WTC11 (cell line): ENCODE measurements around the gene ARHGAP10. TPM values are rescaled to one million over a fixed set of nuclear protein-coding genes. Genes with fewer than 3 reads are reported as not detected.
A peak's percentile ranks its signal among the peaks of the same experiment; 100 is the strongest.

Experiments
- ATAC-seq: fragments of 200-7000 bp; cut with Tn5 transposase; 2 replicates; pipeline ENCODE4 v1.10.0; 2021; ENCODE audit warnings: mild to moderate bottlenecking, moderate library complexity
- CTCF ChIA-PET: fragments of 300-600 bp; sonication (Branson Sonifier 250); formaldehyde crosslinking; loops from one replicate; lab custom pipeline; 2021; ENCODE audit warnings: antibody characterized with exemption; lab: Charles Lee
- POLR2A ChIA-PET: fragments of 350-600 bp; sonication (Branson Sonifier 250); formaldehyde crosslinking; loops from one replicate; lab custom pipeline; 2021; ENCODE audit warnings: antibody characterized with exemption; lab: Charles Lee
- DNase-seq: peaks from one replicate; pipeline ENCODE4 v3.0.0; 2021; ENCODE audit warnings: low spot score
- H3K27ac Mint-ChIP-seq: 2 replicates; pipeline ENCODE4 v1.8.0; 2021; ENCODE audit warnings: mixed read lengths
- H3K27me3 Mint-ChIP-seq: 2 replicates; pipeline ENCODE4 v1.8.0; 2021; ENCODE audit warnings: low read depth, mild to moderate bottlenecking, moderate library complexity, mixed read lengths
- H3K36me3 Mint-ChIP-seq: 2 replicates; pipeline ENCODE4 v1.8.0; 2021; ENCODE audit warnings: mixed read lengths
- H3K4me1 Mint-ChIP-seq: 2 replicates; pipeline ENCODE4 v1.8.0; 2022; ENCODE audit warnings: mixed read lengths
- H3K4me3 Mint-ChIP-seq: 2 replicates; pipeline ENCODE4 v1.8.0; 2021; ENCODE audit warnings: mild to moderate bottlenecking, moderate library complexity, mixed read lengths
- H3K9me3 Mint-ChIP-seq: 2 replicates; pipeline ENCODE4 v1.8.0; 2021; ENCODE audit warnings: mixed read lengths
- E2F5 ChIP-seq: sonication (generic); formaldehyde crosslinking; IDR thresholded peaks from 2 replicates; pipeline ENCODE4 v1.8.1; 2022; ENCODE audit warnings: mild to moderate bottlenecking, moderate library complexity, missing genetic modification reagents
- ELF4 ChIP-seq: sonication (generic); formaldehyde crosslinking; IDR thresholded peaks from 2 replicates; pipeline ENCODE4 v1.8.1; 2022; ENCODE audit warnings: low read depth, mild to moderate bottlenecking, moderate library complexity, missing genetic modification reagents
- ESRRA ChIP-seq: sonication (generic); formaldehyde crosslinking; IDR thresholded peaks from 2 replicates; pipeline ENCODE4 v1.8.1; 2022; ENCODE audit warnings: mild to moderate bottlenecking, missing genetic modification reagents, borderline replicate concordance
- ETV6 ChIP-seq: sonication (generic); formaldehyde crosslinking; IDR thresholded peaks from 2 replicates; pipeline ENCODE4 v1.8.1; 2022; ENCODE audit warnings: mild to moderate bottlenecking, missing genetic modification reagents
- FOXK1 ChIP-seq: sonication (generic); formaldehyde crosslinking; IDR thresholded peaks from 2 replicates; pipeline ENCODE4 v1.8.0; 2022; ENCODE audit warnings: mild to moderate bottlenecking, moderate library complexity, missing genetic modification reagents
- FOXP1 ChIP-seq: sonication (generic); formaldehyde crosslinking; IDR thresholded peaks from 2 replicates; pipeline ENCODE4 v1.8.0; 2022; ENCODE audit warnings: missing genetic modification reagents, mild to moderate bottlenecking, moderate library complexity, borderline replicate concordance
- GTF2I ChIP-seq: fragments of 250-450 bp; sonication (Bioruptor Pico); conservative IDR thresholded peaks from 2 replicates; pipeline ENCODE4 v1.4.0; 2021; ENCODE audit warnings: mild to moderate bottlenecking
- HMGA2 ChIP-seq: fragments of 250-450 bp; sonication (Bioruptor Pico); IDR thresholded peaks from 2 replicates; pipeline ENCODE4 v1.4.0; 2021; ENCODE audit warnings: mild to moderate bottlenecking, moderate library complexity
- IRF1 ChIP-seq: sonication (generic); formaldehyde crosslinking; IDR thresholded peaks from 2 replicates; pipeline ENCODE4 v1.8.0; 2023; ENCODE audit warnings: missing genetic modification reagents
- JUN ChIP-seq: sonication (generic); formaldehyde crosslinking; IDR thresholded peaks from 2 replicates; pipeline ENCODE4 v1.8.0; 2023; ENCODE audit warnings: mild to moderate bottlenecking, missing genetic modification reagents
- MXD4 ChIP-seq: fragments of 250-450 bp; sonication (Bioruptor Pico); IDR thresholded peaks from 2 replicates; pipeline ENCODE4 v1.8.0; 2021; ENCODE audit warnings: mild to moderate bottlenecking, moderate library complexity, borderline replicate concordance
- MYBL2 ChIP-seq: sonication (generic); formaldehyde crosslinking; IDR thresholded peaks from 2 replicates; pipeline ENCODE4 v1.8.1; 2023; ENCODE audit warnings: mild to moderate bottlenecking, moderate library complexity, missing genetic modification reagents
- NFE2L1 ChIP-seq: sonication (generic); formaldehyde crosslinking; IDR thresholded peaks from 2 replicates; pipeline ENCODE4 v1.8.1; 2023; ENCODE audit warnings: missing genetic modification reagents
- NR3C1 ChIP-seq: sonication (generic); formaldehyde crosslinking; conservative IDR thresholded peaks from 2 replicates; pipeline ENCODE4 v1.8.1; 2023; ENCODE audit warnings: low read depth, mild to moderate bottlenecking, missing genetic modification reagents
- OVOL2 ChIP-seq: fragments of 250-450 bp; sonication (Bioruptor Pico); IDR thresholded peaks from 2 replicates; pipeline ENCODE4 v1.9.0; 2021; ENCODE audit warnings: mild to moderate bottlenecking, borderline replicate concordance
- PRRX2 ChIP-seq: fragments of 250-450 bp; sonication (Bioruptor Pico); IDR thresholded peaks from 2 replicates; pipeline ENCODE4 v1.8.0; 2021; ENCODE audit warnings: mild to moderate bottlenecking
- SMAD3 ChIP-seq: sonication (generic); formaldehyde crosslinking; IDR thresholded peaks from 2 replicates; pipeline ENCODE4 v1.8.0; 2022; ENCODE audit warnings: missing genetic modification reagents, mild to moderate bottlenecking, borderline replicate concordance
- SP1 ChIP-seq: sonication (generic); formaldehyde crosslinking; conservative IDR thresholded peaks from 2 replicates; pipeline ENCODE4 v1.8.1; 2022; ENCODE audit warnings: missing genetic modification reagents
- ZBTB21 ChIP-seq: sonication (generic); formaldehyde crosslinking; IDR thresholded peaks from 2 replicates; pipeline ENCODE4 v1.8.1; 2023; ENCODE audit warnings: mild to moderate bottlenecking, missing genetic modification reagents, borderline replicate concordance
- ZNF425 ChIP-seq: fragments of 250-450 bp; sonication (Bioruptor Pico); conservative IDR thresholded peaks from 2 replicates; pipeline ENCODE4 v1.9.0; 2021; ENCODE audit warnings: mild to moderate bottlenecking
- total RNA-seq: library from RNA; stranded (reverse); gene quantifications from 3 replicates; pipeline ENCODE4 v1.2.3, GENCODE V29; 2021
- TF ChIP-seq, protein P1 (sequence below): fragments of 250-450 bp; sonication (Bioruptor Pico); IDR thresholded peaks from 2 replicates; pipeline ENCODE4 v1.9.0; 2021; ENCODE audit warnings: mild to moderate bottlenecking
- TF ChIP-seq, protein P2 (sequence below): sonication (generic); formaldehyde crosslinking; IDR thresholded peaks from 2 replicates; pipeline ENCODE4 v1.8.0; 2022; ENCODE audit warnings: mild to moderate bottlenecking, missing genetic modification reagents
- TF ChIP-seq, protein P3 (sequence below): sonication (generic); formaldehyde crosslinking; IDR thresholded peaks from 2 replicates; pipeline ENCODE4 v1.8.1; 2023; ENCODE audit warnings: mild to moderate bottlenecking, missing genetic modification reagents

The ARHGAP10 gene
- total RNA-seq, 1 experiment from 2014 or later = 9.6 TPM

GRCh38 chr4:147733716-147734344, 1.9 kb downstream of the ARHGAP10 start:
- Mint-ChIP-seq H3K4me3 (peak overlapping the region; percentile 84), H3K27ac (no peak overlapping the region; the same call in 1 of the 2 replicates), H3K4me1 (peaks cover 60% of the 10 kb centered on the region), H3K9me3 (no peaks in the 10 kb centered on the region), H3K27me3 (peaks cover 55% of the 10 kb centered on the region), H3K36me3 (no peaks in the 10 kb centered on the region)
- ChIA-PET CTCF (interaction anchor here (1.3 kb wide), 1 partner anchor 133 kb away, joined by 6 read pairs; no protein-coding TSS in a partner anchor), POLR2A (no interaction called here)
- TF ChIP-seq, protein P1, sequence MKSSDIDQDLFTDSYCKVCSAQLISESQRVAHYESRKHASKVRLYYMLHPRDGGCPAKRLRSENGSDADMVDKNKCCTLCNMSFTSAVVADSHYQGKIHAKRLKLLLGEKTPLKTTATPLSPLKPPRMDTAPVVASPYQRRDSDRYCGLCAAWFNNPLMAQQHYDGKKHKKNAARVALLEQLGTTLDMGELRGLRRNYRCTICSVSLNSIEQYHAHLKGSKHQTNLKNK (CRISPR knock-in tag) = no peak
- TF ChIP-seq SMAD3 (CRISPR knock-in tag) = no peak
- no peak for TF ChIP-seq SP1 (CRISPR knock-in tag)
- TF ChIP-seq, protein P2, sequence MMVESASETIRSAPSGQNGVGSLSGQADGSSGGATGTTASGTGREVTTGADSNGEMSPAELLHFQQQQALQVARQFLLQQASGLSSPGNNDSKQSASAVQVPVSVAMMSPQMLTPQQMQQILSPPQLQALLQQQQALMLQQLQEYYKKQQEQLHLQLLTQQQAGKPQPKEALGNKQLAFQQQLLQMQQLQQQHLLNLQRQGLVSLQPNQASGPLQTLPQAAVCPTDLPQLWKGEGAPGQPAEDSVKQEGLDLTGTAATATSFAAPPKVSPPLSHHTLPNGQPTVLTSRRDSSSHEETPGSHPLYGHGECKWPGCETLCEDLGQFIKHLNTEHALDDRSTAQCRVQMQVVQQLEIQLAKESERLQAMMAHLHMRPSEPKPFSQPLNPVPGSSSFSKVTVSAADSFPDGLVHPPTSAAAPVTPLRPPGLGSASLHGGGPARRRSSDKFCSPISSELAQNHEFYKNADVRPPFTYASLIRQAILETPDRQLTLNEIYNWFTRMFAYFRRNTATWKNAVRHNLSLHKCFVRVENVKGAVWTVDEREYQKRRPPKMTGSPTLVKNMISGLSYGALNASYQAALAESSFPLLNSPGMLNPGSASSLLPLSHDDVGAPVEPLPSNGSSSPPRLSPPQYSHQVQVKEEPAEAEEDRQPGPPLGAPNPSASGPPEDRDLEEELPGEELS (CRISPR knock-in tag) = no peak
- TF ChIP-seq ELF4 (CRISPR knock-in tag) = no peak
- no peak for TF ChIP-seq NR3C1 (CRISPR knock-in tag)
- TF ChIP-seq HMGA2 (CRISPR knock-in tag) = no peak
- TF ChIP-seq OVOL2 (CRISPR knock-in tag) = no peak
- TF ChIP-seq ESRRA (CRISPR knock-in tag) = no peak
- no peak for TF ChIP-seq IRF1 (CRISPR knock-in tag)
- no peak for TF ChIP-seq MXD4 (CRISPR knock-in tag)
- no peak for TF ChIP-seq GTF2I (CRISPR knock-in tag)
- no peak for TF ChIP-seq ZNF425
- TF ChIP-seq PRRX2 = no peak
- no peak for TF ChIP-seq FOXK1
- no peak for DNase-seq
- peak; percentile 1; the same call in 1 of the 2 replicates for ATAC-seq

DNA sequence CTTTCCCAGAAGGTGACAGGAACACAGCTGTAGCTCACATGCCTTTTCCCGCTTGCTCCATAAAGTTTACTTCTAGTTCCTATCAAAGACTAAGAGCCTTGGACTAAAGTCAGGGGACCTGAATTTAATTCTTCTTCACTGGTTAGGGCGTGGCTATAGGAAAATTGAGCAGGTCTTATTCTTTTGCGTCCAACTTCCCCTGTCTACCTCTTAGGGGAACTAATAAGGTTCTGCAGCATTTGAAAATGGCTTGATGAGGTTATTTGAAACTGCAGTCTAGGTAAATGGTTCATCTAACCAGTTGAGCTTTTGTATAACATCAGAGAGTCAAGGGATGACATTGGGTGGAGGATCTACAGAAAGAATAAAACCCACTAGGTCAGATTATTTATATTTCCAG, 2.6 kb downstream of the ARHGAP10 start:
- H3K27ac Mint-ChIP-seq = no peak overlapping the region
- H3K4me3 Mint-ChIP-seq = no peak overlapping the region
- peaks cover 64% of the 10 kb centered on the region for H3K4me1 Mint-ChIP-seq
- CTCF ChIA-PET = interaction anchor here (1.3 kb wide), 1 partner anchor 133 kb away, joined by 6 read pairs; no protein-coding TSS in a partner anchor
- no peaks in the 10 kb centered on the region for H3K36me3 Mint-ChIP-seq
- POLR2A ChIA-PET = no interaction called here
- H3K27me3 Mint-ChIP-seq = peaks cover 49% of the 10 kb centered on the region
- no peak for DNase-seq
- ATAC-seq = no peak
- H3K9me3 Mint-ChIP-seq = no peaks in the 10 kb centered on the region
- TF ChIP-seq E2F5 = no peak
- TF ChIP-seq, protein P3, sequence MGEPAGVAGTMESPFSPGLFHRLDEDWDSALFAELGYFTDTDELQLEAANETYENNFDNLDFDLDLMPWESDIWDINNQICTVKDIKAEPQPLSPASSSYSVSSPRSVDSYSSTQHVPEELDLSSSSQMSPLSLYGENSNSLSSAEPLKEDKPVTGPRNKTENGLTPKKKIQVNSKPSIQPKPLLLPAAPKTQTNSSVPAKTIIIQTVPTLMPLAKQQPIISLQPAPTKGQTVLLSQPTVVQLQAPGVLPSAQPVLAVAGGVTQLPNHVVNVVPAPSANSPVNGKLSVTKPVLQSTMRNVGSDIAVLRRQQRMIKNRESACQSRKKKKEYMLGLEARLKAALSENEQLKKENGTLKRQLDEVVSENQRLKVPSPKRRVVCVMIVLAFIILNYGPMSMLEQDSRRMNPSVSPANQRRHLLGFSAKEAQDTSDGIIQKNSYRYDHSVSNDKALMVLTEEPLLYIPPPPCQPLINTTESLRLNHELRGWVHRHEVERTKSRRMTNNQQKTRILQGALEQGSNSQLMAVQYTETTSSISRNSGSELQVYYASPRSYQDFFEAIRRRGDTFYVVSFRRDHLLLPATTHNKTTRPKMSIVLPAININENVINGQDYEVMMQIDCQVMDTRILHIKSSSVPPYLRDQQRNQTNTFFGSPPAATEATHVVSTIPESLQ (CRISPR knock-in tag) = no peak
- TF ChIP-seq JUN (CRISPR knock-in tag) = no peak
- TF ChIP-seq ESRRA (CRISPR knock-in tag) = no peak
- no peak for TF ChIP-seq ZBTB21 (CRISPR knock-in tag)
- no peak for TF ChIP-seq IRF1 (CRISPR knock-in tag)
- TF ChIP-seq NFE2L1 (CRISPR knock-in tag) = no peak
- no peak for TF ChIP-seq SMAD3 (CRISPR knock-in tag)
- no peak for TF ChIP-seq ETV6
- no peak for TF ChIP-seq MYBL2
- TF ChIP-seq FOXP1 (CRISPR knock-in tag) = no peak
